ENCODE measurements around the gene LRRC26. TPM values are rescaled to one million over a fixed set of nuclear protein-coding genes. Genes with fewer than 3 reads are reported as not detected.
"Not testable (repeated sequence)": the region's sequence is repeated elsewhere in the genome, so short reads cannot be mapped to it uniquely, and the experiment has no call there.

The LRRC26 gene
- polyA plus RNA-seq, 2 donors, result 0.24 to 0.81 TPM

DNA sequence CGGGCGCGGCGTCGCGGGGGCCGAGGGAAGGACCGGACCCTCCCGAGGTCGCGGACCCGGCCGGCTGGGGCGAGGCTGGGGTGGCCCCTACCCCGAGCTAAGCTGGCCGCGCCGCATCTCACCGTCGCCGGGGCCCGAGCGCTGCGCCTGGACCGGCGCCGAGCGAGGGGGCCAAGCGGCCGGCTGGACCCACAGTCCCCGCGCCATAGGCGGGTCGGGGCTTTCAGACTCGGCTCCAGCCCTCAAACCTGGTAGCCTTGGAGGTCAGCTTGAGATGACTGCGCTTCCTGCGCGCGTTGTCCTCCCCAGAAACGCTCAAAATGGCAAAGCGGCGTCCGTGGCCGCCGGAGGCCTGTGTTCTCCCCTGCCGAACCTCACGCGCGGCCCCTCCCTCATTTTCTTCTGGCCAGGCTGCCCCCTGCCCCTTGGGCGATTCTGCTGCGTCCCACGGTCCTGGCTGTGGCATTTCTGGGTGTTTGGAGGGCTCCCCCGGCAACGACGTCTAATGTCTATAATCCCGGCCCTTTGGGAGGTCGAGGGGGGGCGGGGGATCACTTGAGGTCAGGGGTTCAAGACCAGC lies 39.6 kb downstream of the LRRC26 start:
- H3K36me3 ChIP-seq (ENCODE audit: control insufficient read depth in 2 of 2, insufficient read depth in 2 of 2, low read length in 1 of 2), result no peaks in the 10 kb centered on the region
- no peaks in the 10 kb centered on the region for H3K27me3 ChIP-seq (ENCODE audit: control insufficient read depth in 1 of 2, insufficient read depth in 2 of 2, low read length in 2 of 2)
- H3K27ac ChIP-seq (ENCODE audit: low read depth in 2 of 2, low read length in 1 of 2), result peak overlapping the region; percentile 67 to 77
- 7 to 9% methylated on average over 58 of the region's 58 CpGs for WGBS, 2 donors
- peaks cover 0 to 5% of the 10 kb centered on the region in 2 donors for H3K9me3 ChIP-seq (ENCODE audit: control insufficient read depth in 2 of 2, insufficient read depth in 1 of 2, low read depth in 1 of 2, low read length in 1 of 2)
- peak overlapping the region; percentile 84 to 95 for H3K4me3 ChIP-seq (ENCODE audit: low read depth in 1 of 2, low read length in 2 of 2)
- peaks cover 15 to 18% of the 10 kb centered on the region in 2 donors for H3K4me1 ChIP-seq (ENCODE audit: control insufficient read depth in 2 of 2, insufficient read depth in 2 of 2, low read length in 1 of 2)

DNA sequence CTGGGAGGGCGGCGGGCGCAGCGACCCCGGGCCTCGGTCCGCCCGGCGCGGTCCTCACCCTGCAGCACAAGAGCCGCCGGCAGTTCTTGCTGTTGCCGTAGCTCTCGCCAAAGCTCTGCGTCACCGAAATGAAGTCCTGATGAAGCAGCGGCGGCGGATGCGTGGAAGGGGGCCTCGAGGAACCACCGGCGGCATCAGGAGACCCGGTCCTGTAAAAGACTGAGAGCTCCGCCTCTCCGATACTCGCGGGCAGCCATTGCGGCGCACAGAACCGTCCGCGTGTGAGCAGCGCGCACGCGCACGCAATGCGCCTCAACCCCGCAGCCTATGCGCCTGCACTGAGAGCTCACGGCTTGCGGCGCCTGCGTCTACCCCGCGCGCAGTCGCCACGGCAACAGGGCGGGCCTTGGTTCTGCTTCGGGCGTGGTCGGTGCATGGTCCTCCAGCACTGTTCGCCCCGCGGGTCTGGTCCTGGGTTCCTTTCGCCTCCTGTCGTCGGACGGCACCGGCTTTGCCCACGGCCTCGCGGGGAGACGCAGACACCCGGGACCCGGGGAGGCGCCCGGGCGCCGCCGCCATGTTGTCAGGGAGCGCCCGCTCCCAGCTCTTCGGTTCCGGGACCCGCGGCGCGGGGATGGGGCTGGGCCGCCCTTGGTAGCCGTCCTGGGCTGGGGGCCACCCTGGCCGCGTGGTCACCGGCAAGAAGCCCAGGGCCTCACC lies 40.2 kb downstream of the LRRC26 start:
- H3K4me1 ChIP-seq (ENCODE audit: control insufficient read depth in 2 of 2, insufficient read depth in 2 of 2, low read length in 1 of 2), result peaks cover 15 to 18% of the 10 kb centered on the region in 2 donors
- peaks cover 0 to 5% of the 10 kb centered on the region in 2 donors for H3K9me3 ChIP-seq (ENCODE audit: control insufficient read depth in 2 of 2, insufficient read depth in 1 of 2, low read depth in 1 of 2, low read length in 1 of 2)
- H3K36me3 ChIP-seq (ENCODE audit: control insufficient read depth in 2 of 2, insufficient read depth in 2 of 2, low read length in 1 of 2), result no peaks in the 10 kb centered on the region
- peak overlapping the region; percentile 67 to 77 for H3K27ac ChIP-seq (ENCODE audit: low read depth in 2 of 2, low read length in 1 of 2)
- H3K4me3 ChIP-seq (ENCODE audit: low read depth in 1 of 2, low read length in 2 of 2), result peak overlapping the region; percentile 84 to 95
- no peaks in the 10 kb centered on the region for H3K27me3 ChIP-seq (ENCODE audit: control insufficient read depth in 1 of 2, insufficient read depth in 2 of 2, low read length in 2 of 2)
- WGBS, 2 donors, result 1 to 2% methylated on average over 67 to 86 of the region's 86 CpGs

DNA sequence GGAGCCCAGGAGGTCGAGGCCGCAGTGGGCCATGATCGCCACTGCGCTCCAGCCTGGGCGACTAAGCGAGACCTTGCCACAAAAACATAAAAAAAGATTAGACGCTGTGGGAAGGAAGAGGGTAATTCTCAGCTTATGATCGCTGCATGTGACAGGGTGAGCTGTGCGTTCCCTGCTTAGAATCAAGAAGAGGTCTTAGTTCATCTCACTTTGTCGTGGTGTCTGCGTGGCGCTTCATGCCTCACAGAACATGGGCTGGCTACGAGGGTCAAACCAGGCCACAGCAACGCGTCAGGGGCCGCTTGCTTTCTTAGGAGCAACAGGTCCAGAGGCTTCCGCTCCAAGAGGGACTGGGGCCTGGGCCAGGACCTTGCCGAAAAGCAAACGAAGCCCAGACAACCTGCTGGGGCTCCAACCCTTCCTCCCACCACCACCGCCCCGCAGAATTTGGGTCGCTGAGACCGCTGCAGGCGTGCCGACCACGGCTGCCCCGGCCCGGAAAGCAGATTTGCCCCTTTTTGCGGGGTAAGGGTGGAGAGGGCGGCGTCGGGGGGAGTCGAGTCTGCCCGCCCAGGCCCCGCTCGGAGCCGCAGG lies 40.9 kb downstream of the LRRC26 start:
- Histone ChIP-seq H3K4me1 (ENCODE audit: control insufficient read depth in 2 of 2, insufficient read depth in 2 of 2, low read length in 1 of 2) (peaks cover 15 to 18% of the 10 kb centered on the region in 2 donors), H3K36me3 (ENCODE audit: control insufficient read depth in 2 of 2, insufficient read depth in 2 of 2, low read length in 1 of 2) (no peaks in the 10 kb centered on the region), H3K27ac (ENCODE audit: low read depth in 2 of 2, low read length in 1 of 2) (peak overlapping the region; percentile 67 to 77), H3K4me3 (ENCODE audit: low read depth in 1 of 2, low read length in 2 of 2) (peak overlapping the region; percentile 84 to 95), H3K9me3 (ENCODE audit: control insufficient read depth in 2 of 2, insufficient read depth in 1 of 2, low read depth in 1 of 2, low read length in 1 of 2) (peaks cover 0 to 5% of the 10 kb centered on the region in 2 donors), H3K27me3 (ENCODE audit: control insufficient read depth in 1 of 2, insufficient read depth in 2 of 2, low read length in 2 of 2) (no peaks in the 10 kb centered on the region)
- 15 to 19% methylated on average over 31 to 37 of the region's 37 CpGs for WGBS, 2 donors

DNA sequence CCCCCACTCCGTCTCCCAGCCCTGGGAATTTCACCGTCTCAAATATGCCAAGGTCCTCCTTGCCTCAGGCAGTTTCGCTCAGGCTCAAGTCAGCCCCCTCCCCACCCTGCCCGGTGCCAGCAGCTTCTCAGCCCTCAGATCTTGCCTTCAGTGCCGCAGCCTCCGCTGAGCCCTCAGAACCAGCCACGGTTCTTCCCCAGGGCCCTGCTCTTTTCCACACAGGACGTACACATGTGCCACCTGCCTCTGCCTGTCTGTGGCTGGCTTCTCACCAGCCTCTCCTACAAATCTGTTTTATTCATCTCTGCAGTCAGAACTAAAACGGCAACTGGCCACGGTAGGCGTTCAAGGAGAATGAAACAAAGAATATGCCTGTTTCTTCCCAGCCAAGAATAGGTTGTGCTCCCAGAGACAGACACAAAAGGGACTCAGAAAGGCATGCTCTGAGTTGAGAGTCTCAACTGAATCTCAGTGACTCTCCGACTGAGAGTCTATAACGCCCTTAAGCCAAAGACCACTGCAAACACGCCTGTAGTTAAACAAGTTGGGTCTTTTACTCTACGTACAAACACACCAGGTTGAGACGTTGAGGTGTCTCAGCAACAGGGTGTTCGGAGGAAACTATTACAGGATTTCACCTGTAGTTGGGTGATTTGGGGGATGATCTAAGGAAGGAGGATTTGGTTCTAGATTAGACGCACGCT lies 41.5 kb downstream of the LRRC26 start:
- Histone ChIP-seq H3K4me1 (ENCODE audit: control insufficient read depth in 2 of 2, insufficient read depth in 2 of 2, low read length in 1 of 2) (peaks cover 15 to 18% of the 10 kb centered on the region in 2 donors), H3K9me3 (ENCODE audit: control insufficient read depth in 2 of 2, insufficient read depth in 1 of 2, low read depth in 1 of 2, low read length in 1 of 2) (peaks cover 0 to 5% of the 10 kb centered on the region in 2 donors), H3K27ac (ENCODE audit: low read depth in 2 of 2, low read length in 1 of 2) (peak overlapping the region in 1 of 2 donors; percentile 15), H3K36me3 (ENCODE audit: control insufficient read depth in 2 of 2, insufficient read depth in 2 of 2, low read length in 1 of 2) (no peaks in the 10 kb centered on the region), H3K4me3 (ENCODE audit: low read depth in 1 of 2, low read length in 2 of 2) (peak overlapping the region; percentile 84 to 95), H3K27me3 (ENCODE audit: control insufficient read depth in 1 of 2, insufficient read depth in 2 of 2, low read length in 2 of 2) (no peaks in the 10 kb centered on the region)
- WGBS, 2 donors, result 41 to 51% methylated on average over 19 of the region's 19 CpGs

DNA sequence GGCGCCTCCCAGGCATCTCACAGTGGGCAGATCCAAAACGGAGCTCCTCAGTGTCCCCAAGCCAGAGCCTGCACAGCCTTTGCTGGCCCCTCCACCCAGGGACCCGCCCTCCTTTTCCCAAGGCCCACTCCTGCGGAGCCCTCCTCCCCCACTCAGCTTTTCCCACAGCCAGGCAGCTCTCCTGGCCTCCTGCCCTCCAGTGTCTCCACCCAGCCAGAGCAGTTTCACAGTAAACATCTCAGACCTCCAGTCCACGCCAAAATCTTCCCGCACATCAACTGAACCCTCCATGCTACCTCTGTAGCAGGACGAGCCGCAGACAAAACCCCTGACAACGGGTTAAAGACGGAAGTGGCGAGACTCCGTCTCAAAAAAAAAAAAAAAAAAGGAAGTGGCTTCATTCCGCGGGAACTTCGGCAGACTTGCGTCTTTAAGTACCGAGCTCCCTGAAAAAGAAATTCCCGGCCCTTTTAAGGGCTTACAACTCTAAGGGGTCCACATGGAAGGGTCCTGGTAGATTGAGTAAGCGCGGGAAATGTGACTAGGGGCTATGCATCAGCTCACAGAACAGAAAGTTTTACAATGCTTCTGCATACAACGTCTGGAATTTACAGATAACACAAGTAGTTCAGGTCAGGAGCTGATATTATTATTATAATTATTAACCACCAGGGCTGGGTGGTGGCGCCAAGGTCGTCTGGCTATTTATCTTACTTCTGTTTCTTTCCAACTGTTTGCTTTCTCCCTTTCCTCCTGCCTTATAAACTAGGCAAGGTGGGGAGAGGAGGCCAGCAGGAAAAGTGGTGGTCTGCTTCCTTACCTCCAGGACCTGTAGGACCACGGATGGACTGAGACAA lies 42.3 kb downstream of the LRRC26 start:
- Histone ChIP-seq H3K36me3 (ENCODE audit: control insufficient read depth in 2 of 2, insufficient read depth in 2 of 2, low read length in 1 of 2) (no peaks in the 10 kb centered on the region), H3K4me1 (ENCODE audit: control insufficient read depth in 2 of 2, insufficient read depth in 2 of 2, low read length in 1 of 2) (peaks cover 15 to 18% of the 10 kb centered on the region in 2 donors), H3K9me3 (ENCODE audit: control insufficient read depth in 2 of 2, insufficient read depth in 1 of 2, low read depth in 1 of 2, low read length in 1 of 2) (peaks cover 0 to 5% of the 10 kb centered on the region in 2 donors), H3K27me3 (ENCODE audit: control insufficient read depth in 1 of 2, insufficient read depth in 2 of 2, low read length in 2 of 2) (no peaks in the 10 kb centered on the region), H3K27ac (ENCODE audit: low read depth in 2 of 2, low read length in 1 of 2) (peak overlapping the region in 1 of 2 donors; percentile 53), H3K4me3 (ENCODE audit: low read depth in 1 of 2, low read length in 2 of 2) (peak overlapping the region; percentile 6 to 84)
- 25 to 29% methylated on average over 24 of the region's 24 CpGs for WGBS, 2 donors

DNA sequence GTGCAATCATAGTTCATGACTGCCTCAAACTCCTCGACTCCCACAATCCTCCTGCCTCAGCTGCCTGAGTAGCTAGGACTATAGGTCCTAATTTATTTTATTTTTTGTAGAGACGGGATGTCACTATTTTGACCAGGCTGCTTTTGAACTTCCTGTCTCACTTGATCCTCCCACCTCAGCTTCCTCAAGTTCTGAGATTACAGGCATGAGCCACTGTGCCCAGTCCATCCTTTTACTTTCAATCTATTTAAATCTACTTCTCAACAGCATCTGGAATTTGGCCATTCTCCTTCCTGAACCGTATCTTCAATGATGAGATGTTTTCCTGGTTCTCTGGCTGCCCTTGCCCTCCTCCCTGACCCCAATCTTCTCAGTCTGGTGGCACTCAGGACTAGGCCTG lies 43.1 kb downstream of the LRRC26 start:
- no peaks in the 10 kb centered on the region for H3K27me3 ChIP-seq (ENCODE audit: control insufficient read depth in 1 of 2, insufficient read depth in 2 of 2, low read length in 2 of 2)
- H3K4me1 ChIP-seq (ENCODE audit: control insufficient read depth in 2 of 2, insufficient read depth in 2 of 2, low read length in 1 of 2), result peaks cover 15 to 18% of the 10 kb centered on the region in 2 donors
- WGBS, 2 donors, result 28 to 49% methylated on average over 3 of the region's 3 CpGs
- H3K4me3 ChIP-seq (ENCODE audit: low read depth in 1 of 2, low read length in 2 of 2), result no peak overlapping the region
- H3K27ac ChIP-seq (ENCODE audit: low read depth in 2 of 2, low read length in 1 of 2), result peak overlapping the region in 1 of 2 donors; percentile 26
- no peaks in the 10 kb centered on the region for H3K36me3 ChIP-seq (ENCODE audit: control insufficient read depth in 2 of 2, insufficient read depth in 2 of 2, low read length in 1 of 2)
- peaks cover 0 to 5% of the 10 kb centered on the region in 2 donors for H3K9me3 ChIP-seq (ENCODE audit: control insufficient read depth in 2 of 2, insufficient read depth in 1 of 2, low read depth in 1 of 2, low read length in 1 of 2)

DNA sequence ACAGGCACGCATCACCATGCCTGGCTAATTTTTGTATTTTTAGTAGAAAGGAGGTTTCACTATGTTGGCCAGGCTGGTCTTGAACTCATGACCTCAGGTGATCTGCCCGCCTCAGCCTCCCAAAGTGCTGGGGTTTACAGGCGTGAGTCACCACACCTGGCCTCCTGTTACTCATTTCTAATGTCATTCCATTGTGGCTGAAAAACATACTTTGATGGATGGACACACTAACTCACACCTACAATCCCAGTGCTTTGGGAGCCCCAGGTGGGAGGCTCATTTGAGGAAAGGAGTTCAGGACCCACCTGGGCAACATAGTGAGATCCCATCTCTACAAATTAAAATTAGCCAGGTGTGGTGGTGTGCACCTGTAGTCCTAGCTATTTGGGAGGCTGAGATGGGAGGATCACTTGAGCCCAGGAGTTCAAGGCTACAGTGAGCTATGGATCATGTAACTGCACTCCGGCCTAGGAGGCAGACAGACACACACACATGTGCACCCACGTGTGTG lies 45.8 kb downstream of the LRRC26 start:
- H3K36me3 ChIP-seq (ENCODE audit: control insufficient read depth in 2 of 2, insufficient read depth in 2 of 2, low read length in 1 of 2); H3K9me3 ChIP-seq (ENCODE audit: control insufficient read depth in 2 of 2, insufficient read depth in 1 of 2, low read depth in 1 of 2, low read length in 1 of 2); H3K27ac ChIP-seq (ENCODE audit: low read depth in 2 of 2, low read length in 1 of 2); H3K27me3 ChIP-seq (ENCODE audit: control insufficient read depth in 1 of 2, insufficient read depth in 2 of 2, low read length in 2 of 2); H3K4me3 ChIP-seq (ENCODE audit: low read depth in 1 of 2, low read length in 2 of 2): not testable (repeated sequence)
- peaks cover 9 to 12% of the 10 kb centered on the region in 2 donors for H3K4me1 ChIP-seq (ENCODE audit: control insufficient read depth in 2 of 2, insufficient read depth in 2 of 2, low read length in 1 of 2)
- WGBS, 2 donors, result 88 to 89% methylated on average over 5 of the region's 5 CpGs

DNA sequence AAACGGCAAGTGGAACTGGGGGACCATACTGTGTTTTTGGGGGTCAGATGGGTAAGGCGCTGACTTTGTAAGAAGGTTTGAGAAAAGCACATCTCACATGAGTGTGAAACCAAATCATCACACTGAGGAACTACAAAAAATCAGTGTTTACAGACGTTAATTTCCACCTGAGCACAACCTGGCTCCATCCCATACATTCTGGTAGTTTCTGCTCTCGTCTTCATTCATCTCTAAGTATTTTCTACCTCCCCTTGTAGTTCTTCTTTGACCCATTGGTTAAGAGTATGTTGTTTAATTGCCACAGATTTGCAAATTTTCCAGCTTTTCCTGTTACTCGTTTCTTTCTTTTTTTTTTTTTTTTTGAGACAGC lies 46.4 kb downstream of the LRRC26 start:
- WGBS, 2 donors, result 73 to 75% methylated on average over 5 of the region's 5 CpGs
- no peak overlapping the region for H3K4me3 ChIP-seq (ENCODE audit: low read depth in 1 of 2, low read length in 2 of 2)
- no peak overlapping the region for H3K27ac ChIP-seq (ENCODE audit: low read depth in 2 of 2, low read length in 1 of 2)
- H3K4me1 ChIP-seq (ENCODE audit: control insufficient read depth in 2 of 2, insufficient read depth in 2 of 2, low read length in 1 of 2), result peaks cover 4 to 12% of the 10 kb centered on the region in 2 donors
- H3K27me3 ChIP-seq (ENCODE audit: control insufficient read depth in 1 of 2, insufficient read depth in 2 of 2, low read length in 2 of 2), result no peaks in the 10 kb centered on the region
- H3K9me3 ChIP-seq (ENCODE audit: control insufficient read depth in 2 of 2, insufficient read depth in 1 of 2, low read depth in 1 of 2, low read length in 1 of 2), result no peaks in the 10 kb centered on the region
- no peaks in the 10 kb centered on the region for H3K36me3 ChIP-seq (ENCODE audit: control insufficient read depth in 2 of 2, insufficient read depth in 2 of 2, low read length in 1 of 2)
